ENCODE data around the gene UNC45A.

Gene UNC45A

GRCh38 chr15:90972133-90972532 lies 37.0 kb downstream of the UNC45A start:
- in situ Hi-C loops (cut with MboI; ENCODE audit: low sequenced_read_pairs, unreplicated experiment) = no loop called here
- TF ChIP-seq, protein P1, sequence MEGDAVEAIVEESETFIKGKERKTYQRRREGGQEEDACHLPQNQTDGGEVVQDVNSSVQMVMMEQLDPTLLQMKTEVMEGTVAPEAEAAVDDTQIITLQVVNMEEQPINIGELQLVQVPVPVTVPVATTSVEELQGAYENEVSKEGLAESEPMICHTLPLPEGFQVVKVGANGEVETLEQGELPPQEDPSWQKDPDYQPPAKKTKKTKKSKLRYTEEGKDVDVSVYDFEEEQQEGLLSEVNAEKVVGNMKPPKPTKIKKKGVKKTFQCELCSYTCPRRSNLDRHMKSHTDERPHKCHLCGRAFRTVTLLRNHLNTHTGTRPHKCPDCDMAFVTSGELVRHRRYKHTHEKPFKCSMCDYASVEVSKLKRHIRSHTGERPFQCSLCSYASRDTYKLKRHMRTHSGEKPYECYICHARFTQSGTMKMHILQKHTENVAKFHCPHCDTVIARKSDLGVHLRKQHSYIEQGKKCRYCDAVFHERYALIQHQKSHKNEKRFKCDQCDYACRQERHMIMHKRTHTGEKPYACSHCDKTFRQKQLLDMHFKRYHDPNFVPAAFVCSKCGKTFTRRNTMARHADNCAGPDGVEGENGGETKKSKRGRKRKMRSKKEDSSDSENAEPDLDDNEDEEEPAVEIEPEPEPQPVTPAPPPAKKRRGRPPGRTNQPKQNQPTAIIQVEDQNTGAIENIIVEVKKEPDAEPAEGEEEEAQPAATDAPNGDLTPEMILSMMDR (IDR thresholded peaks at IDR 0.05; ENCODE audit: borderline replicate concordance, control extremely low read depth, extremely low read depth, insufficient read depth, missing control alignments) = no peak
- DNase-seq (ENCODE audit: low spot score) = no peak

DNA sequence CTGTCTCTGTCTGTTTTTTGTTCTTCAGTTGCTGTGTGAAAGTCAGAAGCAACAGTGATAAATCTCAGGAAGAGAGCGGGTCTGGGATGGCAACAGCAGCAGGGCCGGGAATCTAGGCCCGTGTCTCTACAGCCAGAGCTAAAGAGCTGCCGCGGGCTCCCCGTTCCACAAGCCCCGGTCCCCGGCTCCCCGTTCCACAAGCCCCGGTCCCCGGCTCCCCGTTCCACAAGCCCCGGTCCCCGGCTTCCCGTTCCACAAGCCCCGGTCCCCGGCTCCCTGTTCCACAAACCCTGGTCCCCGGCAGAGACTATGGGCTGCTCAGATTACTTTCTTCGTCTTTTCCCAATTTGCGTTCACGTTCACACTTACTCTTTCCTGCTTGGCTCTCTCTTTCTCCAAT lies 39.1 kb downstream of the UNC45A start:
- TF ChIP-seq, protein P1 (IDR thresholded peaks at IDR 0.05; ENCODE audit: borderline replicate concordance, control extremely low read depth, extremely low read depth, insufficient read depth, missing control alignments) = no peak
- in situ Hi-C loops (cut with MboI; ENCODE audit: low sequenced_read_pairs, unreplicated experiment) = no loop called here
- no peak for DNase-seq (ENCODE audit: low spot score)

DNA sequence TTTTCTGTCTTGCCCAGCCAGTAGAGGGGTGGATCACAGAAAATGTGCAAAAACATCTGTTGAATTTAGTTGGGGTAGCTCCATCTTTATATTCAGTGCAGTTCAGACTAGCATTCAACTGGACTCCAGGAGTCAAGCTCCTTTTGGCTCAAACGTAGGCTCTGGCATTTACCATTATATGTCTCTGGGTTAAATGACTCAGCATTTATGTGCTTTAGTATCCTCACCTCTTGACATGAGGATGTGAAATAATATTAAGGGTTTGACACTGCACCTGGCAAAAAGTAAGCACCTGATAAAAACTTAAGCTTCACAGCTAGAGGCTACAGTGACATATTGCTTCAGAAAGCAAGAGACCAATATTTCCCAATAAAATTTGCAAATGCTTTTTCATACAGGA lies 44.5 kb downstream of the UNC45A start:
- no peak for DNase-seq (ENCODE audit: low spot score)
- in situ Hi-C loops (cut with MboI; ENCODE audit: low sequenced_read_pairs, unreplicated experiment) = no loop called here
- TF ChIP-seq, protein P1 (IDR thresholded peaks at IDR 0.05; ENCODE audit: borderline replicate concordance, control extremely low read depth, extremely low read depth, insufficient read depth, missing control alignments) = no peak

GRCh38 chr15:90981681-90982080 lies 46.6 kb downstream of the UNC45A start:
- TF ChIP-seq, protein P1 (IDR thresholded peaks at IDR 0.05; ENCODE audit: borderline replicate concordance, control extremely low read depth, extremely low read depth, insufficient read depth, missing control alignments) = no peak
- DNase-seq (ENCODE audit: low spot score) = peak; percentile 40
- in situ Hi-C loops (cut with MboI; ENCODE audit: low sequenced_read_pairs, unreplicated experiment) = no loop called here

- DNase-seq (ENCODE audit: low spot score) = no peak
- TF ChIP-seq, protein P1 (IDR thresholded peaks at IDR 0.05; ENCODE audit: borderline replicate concordance, control extremely low read depth, extremely low read depth, insufficient read depth, missing control alignments) = no peak
- in situ Hi-C loops (cut with MboI; ENCODE audit: low sequenced_read_pairs, unreplicated experiment) = no loop called here
Measured at GRCh38 chr15:90982135-90982534, 47.0 kb downstream of the UNC45A start.

DNA sequence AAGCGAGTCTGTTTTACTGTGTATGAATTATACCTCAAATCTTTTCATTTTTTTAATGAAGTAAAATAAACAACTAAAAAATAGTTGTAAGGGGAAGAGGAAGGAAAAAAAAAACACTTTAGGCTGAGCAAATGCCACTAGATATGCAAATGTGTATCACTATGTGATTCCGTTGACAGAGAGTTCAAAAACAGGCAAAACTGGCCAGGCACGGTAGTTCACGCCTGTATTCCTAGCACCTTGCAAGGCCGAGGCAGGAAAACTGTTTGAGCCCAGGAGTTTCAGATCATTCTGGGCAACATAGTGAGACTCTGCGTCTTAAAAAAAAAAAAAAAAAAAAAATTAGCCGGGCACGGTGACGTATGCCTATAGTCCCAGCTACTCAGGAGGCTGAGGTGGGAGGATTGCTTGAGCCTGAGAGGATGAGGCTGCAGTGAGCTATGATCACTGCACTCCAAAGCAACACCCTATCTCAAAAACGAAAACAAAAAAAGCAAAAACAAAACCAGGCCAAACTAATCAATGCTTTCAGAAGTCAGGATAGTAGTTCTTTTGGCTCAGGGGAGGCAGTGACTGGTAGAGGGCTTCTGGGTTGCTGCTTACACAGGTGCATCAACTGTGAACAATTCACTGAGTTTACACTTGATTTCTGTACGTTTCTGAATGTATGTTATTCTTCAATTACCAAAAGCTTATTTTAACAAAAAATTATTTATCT lies 51.9 kb downstream of the UNC45A start:
- TF ChIP-seq, protein P1 (IDR thresholded peaks at IDR 0.05; ENCODE audit: borderline replicate concordance, control extremely low read depth, extremely low read depth, insufficient read depth, missing control alignments) = no peak
- in situ Hi-C loops (cut with MboI; ENCODE audit: low sequenced_read_pairs, unreplicated experiment) = no loop called here
- no peak for DNase-seq (ENCODE audit: low spot score)
